NCI-H1436 (cell line): ENCODE measurements around the gene RANBP10.

ENCODE experiments used
- DNase-seq: peaks from one replicate; lab custom pipeline; 2025; lab: John Stamatoyannopoulos, UW

RANBP10 gene

GRCh38 chr16:67741118-67741517 lies 65.2 kb downstream of the RANBP10 start:
- no peak for DNase-seq

- no peak for DNase-seq
Measured at GRCh38 chr16:67740391-67740790, 66.0 kb downstream of the RANBP10 start.

DNA sequence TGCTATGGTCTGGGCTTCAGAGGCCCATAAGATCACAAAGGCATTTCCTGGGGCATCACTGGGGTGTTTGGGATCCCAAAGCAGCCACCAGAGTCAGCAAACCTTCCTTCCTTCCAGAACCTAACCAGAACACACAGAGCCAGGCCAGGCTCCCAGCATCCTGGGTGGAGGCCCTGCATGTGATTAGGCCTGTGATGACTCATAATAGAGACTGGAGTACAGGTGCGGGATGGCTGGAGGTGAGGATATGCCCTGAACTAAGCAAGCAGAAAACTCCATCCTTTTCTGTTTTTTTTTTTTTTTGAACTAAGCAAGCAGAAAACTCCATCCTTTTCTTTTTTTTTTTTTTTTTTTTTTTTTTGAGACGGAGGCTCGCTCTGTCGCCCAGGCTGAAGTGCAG lies 69.5 kb downstream of the RANBP10 start:
- DNase-seq: no peak

DNA sequence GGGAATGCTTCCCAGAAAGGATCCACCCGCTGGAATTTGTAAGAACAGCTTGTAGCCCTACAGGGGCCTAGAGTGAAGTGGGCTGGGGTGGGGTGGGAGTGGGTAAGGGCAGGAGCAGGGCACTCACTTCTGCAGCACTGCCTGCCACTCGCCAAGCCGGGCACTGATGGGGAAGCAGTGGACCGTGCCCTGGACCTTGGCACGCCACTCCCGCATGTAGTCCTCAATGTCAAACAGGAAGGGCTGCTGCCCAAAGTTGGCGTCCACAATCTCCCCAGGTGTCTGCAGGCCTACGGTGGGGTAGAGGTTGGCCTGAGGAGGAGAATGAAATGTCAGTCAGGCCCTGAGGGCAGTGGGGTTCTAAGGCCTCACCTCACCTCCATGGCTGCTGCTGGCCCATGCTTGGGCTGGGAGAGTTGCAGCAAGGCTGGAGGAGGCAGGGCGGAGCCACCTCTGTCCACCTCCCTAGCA lies 71.6 kb downstream of the RANBP10 start:
- DNase-seq: no peak

DNA sequence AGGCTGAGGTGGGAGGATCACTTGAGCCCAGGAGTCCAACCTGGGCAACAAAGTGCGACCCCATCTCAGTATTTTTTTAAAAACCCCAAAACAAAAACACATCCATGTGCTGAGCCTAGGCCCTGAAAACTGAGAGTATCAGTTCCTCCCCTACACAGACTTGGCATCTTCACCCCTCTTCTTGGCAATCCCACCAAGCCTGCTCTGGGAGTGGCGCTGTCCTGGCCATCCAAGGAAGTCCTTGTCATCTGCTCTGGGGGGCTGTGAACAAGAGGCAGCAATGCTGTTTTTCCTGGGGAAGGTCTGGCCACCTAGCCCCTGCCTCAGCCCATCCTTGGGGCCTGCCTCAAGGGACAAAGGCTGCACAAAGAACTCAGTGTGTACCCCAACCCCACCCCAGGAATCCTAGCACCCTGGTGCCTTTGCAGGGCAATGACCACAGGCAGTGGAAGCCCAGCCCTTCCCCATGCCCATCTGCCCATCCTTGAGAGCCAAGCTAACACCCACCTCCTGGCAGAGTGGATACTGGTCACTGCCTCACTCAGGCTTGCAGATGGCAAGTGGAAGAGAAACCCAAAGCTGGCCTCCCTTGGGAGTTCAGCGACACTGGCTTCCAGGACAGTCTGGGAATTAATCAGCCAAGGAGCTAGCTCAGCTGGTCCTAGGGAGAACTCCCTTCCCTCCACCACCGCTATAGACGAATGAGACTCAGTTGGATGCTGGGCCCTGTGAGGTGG lies 72.5 kb downstream of the RANBP10 start:
- no peak for DNase-seq

GRCh38 chr16:67731753-67732095 lies 74.6 kb downstream of the RANBP10 start:
- no peak for DNase-seq

DNA sequence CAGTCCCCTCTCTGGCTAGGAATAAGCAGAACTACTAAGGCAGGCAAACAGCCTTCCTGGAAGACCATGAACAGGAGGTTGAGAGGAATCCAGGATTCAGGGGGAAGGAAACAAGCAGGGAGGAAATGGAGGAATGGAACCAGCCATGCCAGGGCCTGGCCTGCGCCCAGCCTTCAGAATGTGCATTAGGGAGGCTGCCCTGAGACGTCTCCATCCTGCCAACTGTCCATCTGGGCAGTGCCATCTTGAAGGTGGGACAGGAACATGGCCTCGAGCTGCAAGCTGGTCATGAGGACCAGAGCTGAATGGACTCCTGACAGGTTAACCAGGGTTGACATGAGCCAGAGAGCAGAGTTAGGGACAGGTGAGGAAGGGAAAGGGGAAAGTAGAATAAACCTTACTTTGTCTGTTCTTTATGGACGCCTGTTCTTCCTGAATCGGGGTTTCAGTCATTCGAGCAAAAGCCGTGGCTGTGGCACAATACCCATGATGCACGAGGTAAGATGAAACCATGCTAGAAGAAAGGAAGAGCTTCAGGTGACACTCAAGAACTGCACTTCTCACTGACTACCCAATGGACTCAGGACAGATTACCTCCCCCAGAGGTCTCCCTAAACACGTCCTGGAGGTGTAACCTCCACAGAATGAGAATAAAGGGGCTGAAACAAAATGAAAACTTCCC lies 75.1 kb downstream of the RANBP10 start:
- DNase-seq: no peak

GRCh38 chr16:67730326-67730725 lies 76.0 kb downstream of the RANBP10 start:
- DNase-seq: no peak

GRCh38 chr16:67729636-67730248 lies 76.6 kb downstream of the RANBP10 start:
- DNase-seq: no peak

GRCh38 chr16:67727521-67728485 lies 78.6 kb downstream of the RANBP10 start:
- no peak for DNase-seq

- DNase-seq: no peak
Measured at GRCh38 chr16:67726106-67727034, 80.0 kb downstream of the RANBP10 start.

GRCh38 chr16:67723911-67724305 lies 82.5 kb downstream of the RANBP10 start:
- DNase-seq: no peak

- no peak for DNase-seq
Measured at GRCh38 chr16:67723151-67723910, 83.0 kb downstream of the RANBP10 start.

DNA sequence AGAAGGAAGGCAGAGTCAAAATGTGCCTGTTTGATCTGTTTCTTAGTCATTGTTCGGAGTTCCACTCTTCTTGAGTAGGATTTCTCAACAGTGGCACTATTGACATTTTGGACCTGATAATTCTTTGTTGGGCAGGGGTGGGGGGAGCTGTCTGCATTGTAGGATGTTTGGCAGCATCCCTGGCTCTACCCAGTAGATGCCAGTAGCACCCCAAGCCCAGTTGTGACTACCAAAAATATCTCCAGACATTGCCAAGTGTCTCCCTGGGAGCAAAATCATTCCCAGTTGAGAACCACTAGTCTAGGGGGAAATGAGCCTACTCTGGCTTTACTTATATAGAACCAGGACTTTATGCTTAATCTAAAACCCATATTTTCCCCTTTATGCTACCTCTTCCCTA lies 86.1 kb downstream of the RANBP10 start:
- DNase-seq: no peak

DNA sequence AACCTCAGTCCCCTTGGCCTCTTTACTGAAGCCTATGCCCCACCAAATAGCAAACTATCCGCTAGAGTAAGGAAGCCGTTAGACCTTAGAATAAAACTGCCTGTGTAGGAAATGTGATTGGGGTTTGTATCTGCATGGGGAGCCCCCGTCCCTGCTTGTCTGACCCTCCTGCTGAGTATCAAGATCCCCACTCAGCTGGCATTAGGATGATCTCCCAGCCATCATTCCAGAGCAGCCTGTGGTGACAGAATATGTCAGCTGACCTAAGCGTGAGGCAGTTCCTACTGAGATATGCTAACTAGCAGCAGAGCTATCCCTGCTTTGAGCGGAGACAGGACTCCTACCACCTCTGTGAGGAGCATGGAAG lies 86.6 kb downstream of the RANBP10 start:
- DNase-seq: peak; percentile 0

- DNase-seq: peak; percentile 94
Measured at GRCh38 chr16:67719048-67719777, 87.1 kb downstream of the RANBP10 start, which contains the start of gene GFOD2. Gene GFOD2 (minus strand): TSS chr16:67719316. CDS start chr16:67685715, 33,601 bp downstream.

DNA sequence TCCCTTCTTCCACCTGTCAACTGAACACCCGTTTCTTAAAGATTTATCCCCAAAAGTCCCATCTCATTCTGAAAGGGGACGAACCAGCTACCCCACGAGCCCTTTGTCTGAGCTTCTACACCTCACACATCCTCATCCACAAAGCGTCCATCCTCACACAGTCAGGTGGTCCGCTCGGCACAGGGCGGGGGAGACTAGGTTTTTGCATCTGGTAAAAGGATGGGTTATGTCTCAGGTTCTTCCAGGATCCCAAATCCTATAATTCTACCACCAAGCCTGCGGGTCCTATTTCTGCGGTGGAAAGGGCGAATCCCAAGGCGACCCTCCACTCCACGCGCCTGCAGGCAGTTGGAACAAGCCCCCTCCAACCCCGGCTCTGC lies 87.7 kb downstream of the RANBP10 start:
- DNase-seq: no peak

DNA sequence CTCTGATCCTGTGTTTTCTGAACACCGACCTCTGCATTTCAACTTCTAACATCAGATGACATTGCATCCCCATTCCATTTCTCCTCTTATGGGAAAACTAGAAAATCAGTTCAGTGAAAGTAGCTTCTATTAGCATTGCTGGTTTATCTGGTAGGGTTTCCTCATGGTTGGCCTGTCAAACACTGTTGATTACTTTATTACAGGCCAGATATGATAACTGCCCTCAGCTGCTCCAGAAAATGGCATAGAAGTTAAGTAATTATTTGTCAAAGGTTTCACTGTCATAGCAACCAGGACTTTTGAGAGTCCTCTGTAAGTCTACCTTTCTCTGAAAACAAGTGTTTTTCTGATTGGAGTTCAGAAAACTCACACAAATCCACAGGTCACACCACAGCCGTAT lies 90.3 kb downstream of the RANBP10 start:
- DNase-seq: no peak

- DNase-seq: no peak
Measured at GRCh38 chr16:67714522-67714921, 91.8 kb downstream of the RANBP10 start.
